ENCODE results near the gene TRO. TPM values are rescaled to one million over a fixed set of nuclear protein-coding genes. Genes with fewer than 3 reads are reported as not detected.

The TRO gene
- polyA plus RNA-seq, 3 donors = 2.3 to 4.8 (median 4.3) TPM

DNA sequence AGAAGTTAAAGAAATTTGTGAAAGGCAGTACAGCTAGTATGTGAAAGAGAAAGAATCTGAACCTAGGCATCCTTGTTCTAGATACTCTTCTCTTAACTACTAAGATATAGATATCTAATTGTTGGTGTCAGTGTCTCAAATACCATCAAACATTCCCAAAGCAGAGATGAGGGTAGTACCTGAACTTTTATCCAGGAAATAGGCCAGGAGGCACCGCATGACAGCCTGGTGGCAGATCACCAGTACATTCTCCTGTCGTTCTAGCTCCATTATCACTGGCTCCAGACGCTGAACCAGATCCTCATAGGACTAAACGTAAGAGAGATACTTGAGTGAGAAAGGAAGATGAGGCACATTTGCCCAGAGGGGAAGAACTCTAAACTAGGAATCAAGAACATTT, 16.8 kb downstream of the TRO start:
- H3K27ac ChIP-seq (ENCODE audit: low read depth, low read length) = no peak overlapping the region
- 81 to 96% (median 89%) methylated on average over 4 of the region's 4 CpGs for WGBS, 3 donors

DNA sequence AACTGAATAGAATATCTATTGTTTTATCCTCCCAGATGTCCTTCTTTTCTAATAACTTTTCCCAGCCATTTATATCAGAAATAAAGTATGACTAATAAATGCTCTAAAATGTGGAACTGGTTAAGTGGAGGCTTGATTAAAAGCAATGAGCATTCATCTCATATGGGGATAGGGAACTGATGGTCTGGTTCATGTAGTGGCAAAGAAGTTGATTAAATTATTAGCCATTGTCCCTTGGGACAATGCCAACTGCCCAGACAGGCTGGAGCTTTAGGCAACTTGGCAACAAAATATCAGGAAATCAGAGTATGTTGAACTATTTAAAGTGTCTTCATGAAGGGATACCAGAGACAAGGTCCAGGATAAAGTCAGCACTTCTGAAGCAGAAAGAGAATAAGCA, 24.2 kb downstream of the TRO start:
- H3K27ac ChIP-seq (ENCODE audit: low read depth, low read length) = no peak overlapping the region

DNA sequence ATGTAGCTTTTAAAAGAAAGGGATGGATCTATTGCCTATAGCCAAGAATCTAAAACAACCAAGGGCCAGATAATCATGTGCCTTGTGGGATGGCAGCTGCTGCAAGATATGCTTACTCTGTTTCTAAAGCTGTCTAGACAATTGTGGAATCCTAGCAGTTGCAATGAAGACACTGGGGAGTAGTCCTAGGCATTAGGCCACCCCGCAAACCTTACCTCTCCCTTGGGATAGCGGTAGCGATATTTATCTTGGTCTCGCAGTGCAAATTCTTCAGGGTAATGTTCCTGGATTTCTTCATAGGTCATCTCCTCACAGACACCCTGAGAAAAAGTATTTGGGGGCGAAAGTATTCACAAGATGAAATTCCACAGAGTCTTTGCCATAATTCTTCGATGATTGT, 24.6 kb downstream of the TRO start:
- WGBS, 3 donors = 66 to 80% (median 73%) methylated on average over 6 of the region's 6 CpGs

DNA sequence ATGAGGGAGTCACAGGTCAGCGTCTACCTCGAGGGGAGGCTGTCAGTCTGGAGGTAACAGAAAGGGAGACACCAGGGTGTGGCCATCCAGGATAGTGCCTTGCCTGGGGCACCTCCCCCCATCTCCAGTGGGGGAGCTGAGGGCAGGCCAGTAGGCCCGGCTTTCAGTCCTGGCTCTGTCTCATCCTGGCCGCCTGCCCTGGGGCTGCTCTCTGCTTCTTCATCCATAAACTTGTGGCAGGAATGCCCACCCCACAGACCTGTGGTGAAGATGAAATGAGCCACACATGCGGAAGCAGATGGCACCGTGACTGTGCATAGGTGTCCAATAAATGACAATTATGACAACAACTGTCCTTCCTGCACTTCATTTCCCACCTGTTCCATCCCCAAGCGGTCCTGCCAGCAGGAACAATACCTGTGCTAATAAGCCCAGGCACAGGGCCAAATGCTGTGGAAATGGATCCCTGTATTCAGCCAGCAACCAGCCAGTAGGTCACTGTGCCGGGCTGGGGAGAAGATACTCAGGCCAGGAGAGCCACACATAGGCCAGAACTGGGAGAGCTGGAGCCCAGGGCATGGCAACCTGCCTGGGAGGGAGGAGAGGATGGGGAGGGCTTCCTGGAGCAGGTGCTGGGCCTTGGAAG, 30.2 kb downstream of the TRO start:
- WGBS, 3 donors = 64 to 72% (median 70%) methylated on average over 6 to 8 of the region's 8 CpGs

More for the DNA sequence above, 24.6 kb downstream of the TRO start:
- H3K27ac ChIP-seq (ENCODE audit: low read depth, low read length) = no peak overlapping the region

DNA sequence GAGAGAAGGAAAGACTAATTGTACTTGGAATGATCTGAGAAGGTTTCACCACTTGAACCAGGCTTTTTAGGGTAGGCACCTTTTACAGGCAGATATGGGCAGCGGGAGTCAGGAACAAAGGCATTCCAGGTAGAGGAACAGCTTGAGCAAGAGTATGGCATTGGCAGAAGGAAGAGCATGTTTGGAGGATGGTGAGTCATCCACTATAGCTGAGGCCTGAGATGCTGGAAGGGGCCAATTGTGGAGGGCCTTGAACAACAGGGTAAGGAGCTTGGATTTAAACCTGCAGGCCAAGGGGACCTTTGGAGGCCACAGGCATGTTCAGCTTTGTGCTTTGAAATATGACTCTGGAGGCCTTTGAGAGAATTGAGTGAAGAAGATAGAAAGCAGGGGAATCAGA, 41.1 kb downstream of the TRO start:
- WGBS, 3 donors = 78 to 100% (median 90%) methylated on average over 1 of the region's 1 CpG
- H3K27ac ChIP-seq (ENCODE audit: low read depth, low read length) = no peak overlapping the region

More for the DNA sequence above, 30.2 kb downstream of the TRO start:
- H3K27ac ChIP-seq (ENCODE audit: low read depth, low read length) = no peak overlapping the region

DNA sequence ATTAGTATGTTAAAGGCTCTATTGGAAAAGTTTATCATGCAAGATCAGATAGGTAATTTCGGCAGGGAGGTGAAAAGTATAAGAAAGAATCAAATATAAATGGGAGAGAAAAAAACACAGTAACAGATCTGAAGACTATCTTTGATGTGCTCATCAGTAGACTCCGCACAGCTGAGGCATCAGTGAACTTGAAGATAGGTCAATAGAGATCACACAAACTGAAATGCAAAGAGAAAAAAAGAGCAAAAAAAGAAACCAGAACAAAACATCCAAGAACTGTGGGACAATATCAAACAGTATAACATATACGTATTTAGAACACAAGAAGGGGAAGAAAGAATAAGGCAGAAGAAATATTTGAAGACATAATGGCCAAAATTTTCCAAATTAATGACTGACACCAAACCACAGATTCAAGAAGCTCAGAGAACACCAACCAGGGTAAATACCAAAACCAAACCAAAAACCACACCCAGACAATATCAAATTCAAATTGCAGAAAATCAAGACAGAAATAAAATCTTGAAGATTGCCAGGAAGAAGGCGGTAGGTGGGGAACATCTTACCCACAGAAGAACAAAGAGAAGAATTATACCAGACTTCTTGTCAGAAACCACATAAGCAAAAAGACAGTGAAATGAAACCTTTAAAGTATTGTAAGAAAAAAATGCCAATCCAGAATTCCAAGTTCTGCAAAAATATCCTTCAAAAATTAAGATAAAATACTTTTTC, 44.3 kb downstream of the TRO start:
- 72 to 84% (median 74%) methylated on average over 4 of the region's 4 CpGs for WGBS, 3 donors
- no peak overlapping the region for H3K27ac ChIP-seq (ENCODE audit: low read depth, low read length)

DNA sequence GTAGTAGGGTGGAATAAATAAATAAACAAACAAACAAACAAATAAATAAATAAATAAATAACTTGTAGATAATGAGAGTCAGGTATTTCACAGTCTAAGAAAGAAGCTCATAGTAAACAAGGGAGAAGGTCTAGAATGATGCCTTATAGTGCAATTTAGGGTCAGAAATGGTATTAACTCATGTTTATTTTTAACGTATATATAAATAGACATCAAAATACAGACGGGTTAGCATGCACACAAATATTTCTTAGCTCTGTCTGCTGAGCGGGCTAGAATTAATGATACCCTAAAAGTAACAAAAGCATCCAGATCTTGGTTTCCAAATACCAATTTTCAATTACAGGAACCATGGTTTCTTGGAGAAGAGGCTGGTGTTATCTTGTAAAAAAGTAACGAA, 56.8 kb downstream of the TRO start:
- H3K27ac ChIP-seq (ENCODE audit: low read depth, low read length) = no peak overlapping the region
- 70 to 81% (median 78%) methylated on average over 4 of the region's 4 CpGs for WGBS, 3 donors

DNA sequence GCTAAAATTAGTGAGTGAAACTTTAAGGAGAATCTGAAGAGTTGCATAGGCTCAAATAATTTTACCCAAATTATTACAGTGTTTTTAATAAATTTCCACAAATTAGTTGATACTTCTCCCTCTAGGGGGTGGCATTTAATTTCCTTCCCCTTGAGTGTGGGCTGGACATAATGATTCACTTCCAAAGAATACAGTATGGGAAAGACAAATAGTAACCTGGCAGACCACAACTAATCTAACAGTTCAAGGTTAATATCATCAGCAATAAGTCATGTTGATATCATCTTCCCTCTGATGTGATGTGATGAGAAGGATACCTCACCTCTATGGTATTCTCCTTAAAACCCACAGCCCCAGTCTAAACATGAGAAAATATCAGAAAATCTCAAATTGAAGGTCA, 57.8 kb downstream of the TRO start:
- H3K27ac ChIP-seq (ENCODE audit: low read depth, low read length) = no peak overlapping the region

DNA sequence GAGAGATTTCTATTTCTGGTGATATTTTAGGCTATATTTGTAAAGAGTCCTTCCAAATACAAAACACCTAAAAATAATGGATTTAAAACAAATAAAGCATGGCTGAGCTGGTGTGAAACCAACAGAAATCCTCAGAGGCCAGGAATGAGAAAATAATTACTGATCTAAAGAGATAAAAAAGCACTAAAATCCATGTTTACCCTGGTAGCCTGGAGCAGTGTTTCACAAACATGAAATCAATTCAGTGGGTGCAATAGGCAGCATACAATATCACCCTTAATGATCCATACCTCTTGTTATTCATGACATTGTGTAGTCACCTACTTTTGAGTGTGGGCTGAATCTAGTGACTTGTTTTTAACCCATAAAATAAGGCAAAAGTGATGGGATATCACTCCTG, 58.8 kb downstream of the TRO start:
- H3K27ac ChIP-seq (ENCODE audit: low read depth, low read length) = no peak overlapping the region

DNA sequence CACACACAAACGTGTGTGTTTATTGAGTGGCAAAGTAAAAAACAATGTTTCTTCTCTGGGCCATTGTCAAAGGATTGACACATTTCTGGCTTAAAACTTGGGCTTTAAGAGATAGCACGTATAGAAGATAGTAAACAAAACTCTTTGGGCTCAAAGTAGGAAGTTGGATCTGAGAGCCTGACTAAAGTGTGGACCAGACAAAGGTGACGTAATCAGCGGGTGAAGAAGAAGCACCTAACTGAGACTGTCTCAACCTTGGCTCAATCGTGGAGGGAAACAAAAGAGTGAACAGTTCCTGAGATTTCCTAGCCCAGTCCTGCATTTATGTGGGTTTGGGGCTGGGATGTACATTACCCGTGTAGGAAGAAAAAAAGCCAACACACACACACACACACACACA, 59.7 kb downstream of the TRO start:
- WGBS, 3 donors = 66 to 85% (median 73%) methylated on average over 6 of the region's 6 CpGs
- H3K27ac ChIP-seq (ENCODE audit: low read depth, low read length) = no peak overlapping the region

Other genes with a start within 250 kb of the TRO start
- gene ITIH6, start 122.6 kb upstream of the TRO start, polyA plus RNA-seq = not detected
- 10 to 100 TPM; 44.1 to 79.6 (median 67.6) TPM for gene MAGED2, start 113.1 kb upstream of the TRO start, polyA plus RNA-seq
- gene PFKFB1, start 73.4 kb downstream of the TRO start, polyA plus RNA-seq = 10 to 100 TPM in 1 of 3 donors, 1 to 10 TPM in 2; 2.4 to 31.0 (median 7.3) TPM
- 10 to 100 TPM in 1 of 3 donors, 1 to 10 TPM in 2; 4.8 to 10.4 (median 7.1) TPM for gene APEX2, start 79.5 kb downstream of the TRO start, polyA plus RNA-seq
- gene ALAS2, start 110.2 kb downstream of the TRO start, polyA plus RNA-seq = under 1 TPM in 2 of 3 donors, not detected in 1; 0.12 to 0.21 TPM
- gene PAGE2B, start 154.2 kb downstream of the TRO start, polyA plus RNA-seq = not detected
- not detected for gene PAGE2, start 168.2 kb downstream of the TRO start, polyA plus RNA-seq

Data from adipose tissue (tissue), 3 donors.